NOMO-1 (cell line): ENCODE data around the gene FOXL1.

Source experiments
- DNase-seq, 2 experiments: peaks; one replicate each; lab custom pipeline; 2025; ENCODE audit not compliant: unreplicated experiment in 2 of 2; lab: John Stamatoyannopoulos, UW

The FOXL1 gene

GRCh38 chr16:86567701-86568581 lies 10.4 kb upstream of the FOXL1 start:
- no peak for DNase-seq

- no peak for DNase-seq
Observed at GRCh38 chr16:86568677-86569623, 9.4 kb upstream of the FOXL1 start.

- no peak for DNase-seq
Observed at GRCh38 chr16:86569701-86570447, 8.5 kb upstream of the FOXL1 start.

- no peak for DNase-seq
Observed at GRCh38 chr16:86570558-86571529, 7.5 kb upstream of the FOXL1 start.

- DNase-seq, result no peak
Observed at GRCh38 chr16:86571530-86571915, 6.8 kb upstream of the FOXL1 start.

- no peak for DNase-seq
Observed at GRCh38 chr16:86572041-86572521, 6.3 kb upstream of the FOXL1 start.

GRCh38 chr16:86572606-86573005 lies 5.7 kb upstream of the FOXL1 start:
- DNase-seq, result no peak

GRCh38 chr16:86573215-86573614 lies 5.1 kb upstream of the FOXL1 start:
- DNase-seq, result no peak

- DNase-seq, result no peak
Observed at GRCh38 chr16:86573646-86574508, 4.5 kb upstream of the FOXL1 start.

GRCh38 chr16:86574646-86575045 lies 3.7 kb upstream of the FOXL1 start:
- DNase-seq, result no peak

GRCh38 chr16:86575095-86575685 lies 3.2 kb upstream of the FOXL1 start:
- DNase-seq, result no peak

GRCh38 chr16:86575754-86576557 lies 2.4 kb upstream of the FOXL1 start:
- DNase-seq, result peak in 1 of 2 experiments; percentile 9

- DNase-seq, result no peak
Observed at GRCh38 chr16:86576591-86577313, 1.6 kb upstream of the FOXL1 start.

- no peak for DNase-seq
Observed at GRCh38 chr16:86577314-86577971, 906 bp upstream of the FOXL1 start.

GRCh38 chr16:86578611-86579267 lies 390 bp downstream of the FOXL1 start:
- no peak for DNase-seq
